HCT116 (cell line): ENCODE measurements around the gene CCNL2. TPM values are rescaled to one million over a fixed set of nuclear protein-coding genes. Genes with fewer than 3 reads are reported as not detected.

ENCODE experiments used
- ATAC-seq: fragments of 200-7000 bp; cut with Tn5 transposase; 2 replicates; pipeline ENCODE4 v1.9.1; 2020; ENCODE audit warnings: mild to moderate bottlenecking, moderate library complexity
- BruUV-seq: library from RNA; stranded (reverse); fragments of 400-500 nt; replicated peaks from 2 replicates; lab custom pipeline; 2021; lab: Mats Ljungman, UMichigan
- CTCF ChIA-PET: fragments of 300-600 bp; sonication (Branson Sonifier 250); formaldehyde crosslinking; loops from one replicate; lab custom pipeline; 2021; ENCODE audit warnings: antibody characterized with exemption; lab: Charles Lee
- POLR2A ChIA-PET: fragments of 300-600, 350-600 bp; sonication (Branson Sonifier 250); formaldehyde crosslinking; loops from one replicate; lab custom pipeline; 2021; ENCODE audit warnings: antibody characterized with exemption; lab: Charles Lee
- RAD21 ChIA-PET, 2 experiments: fragments of 300-600 bp; sonication (Branson Sonifier 250); formaldehyde crosslinking; loops; one replicate each; lab custom pipeline; 2023; ENCODE audit warnings: low total read pairs in 2 of 2; ENCODE audit not compliant: uncharacterized antibody in 2 of 2, unreplicated experiment in 2 of 2, low non-redundant PET in 1 of 2; lab: Charles Lee
- DNase-seq: peaks from one replicate; pipeline ENCODE4 v3.0.0-alpha.2; 2010; ENCODE audit warnings: low read depth, low spot score
- H2AFZ ChIP-seq: fragments of 200-600 bp; shearing (Covaris generic), sonication (generic); 2 replicates; pipeline ENCODE4 v1.6.1; 2017; ENCODE audit warnings: low read depth, mixed run types, mixed read lengths, antibody characterized with exemption, low read length; ENCODE audit not compliant: poor library complexity, severe bottlenecking
- H3K27ac ChIP-seq: 2 replicates; pipeline ENCODE4 v1.5.1; 2012; ENCODE audit warnings: low read depth, low read length
- H3K27me3 ChIP-seq: fragments of 200-600 bp; sonication (generic); 2 replicates; pipeline ENCODE4 v1.6.1; 2016; ENCODE audit warnings: mixed run types, low read length, mixed read lengths; ENCODE audit not compliant: insufficient read depth
- H3K36me3 ChIP-seq, 2 experiments: fragments of 200-500 bp in 1 of 2; fragments of 200-600 bp in 1 of 2; sonication (Bioruptor generic) in 1 of 2; sonication (generic) in 1 of 2; 2 replicates each; pipeline versions ENCODE4 v1.5.1 to v1.6.1; 2014 to 2016; ENCODE audit warnings: low read length in 2 of 2, inconsistent platforms in 1 of 2, mixed read lengths in 1 of 2, mixed run types in 1 of 2; ENCODE audit not compliant: insufficient read depth in 2 of 2, control insufficient read depth in 1 of 2
- H3K4me1 ChIP-seq, 2 experiments: fragments of 200-600 bp in 1 of 2; sonication (generic) in 1 of 2; 2 replicates each; pipeline versions ENCODE4 v1.5.1 to v1.6.1; 2012 to 2017; ENCODE audit warnings: low read length in 2 of 2, inconsistent platforms in 1 of 2, mild to moderate bottlenecking in 1 of 2, mixed read lengths in 1 of 2, mixed run types in 1 of 2, moderate library complexity in 1 of 2; ENCODE audit not compliant: insufficient read depth in 2 of 2, control insufficient read depth in 1 of 2
- H3K4me2 ChIP-seq: fragments of 200-600 bp; sonication (generic); 2 replicates; pipeline ENCODE4 v1.6.1; 2017; ENCODE audit warnings: mixed run types, low read length, mixed read lengths
- H3K4me3 ChIP-seq, 2 experiments: fragments of 200-600 bp in 1 of 2; sonication (generic) in 1 of 2; replicated peaks in 1 of 2; 2 replicates each; pipeline ENCODE4 v1.5.1; 2011 to 2016; ENCODE audit warnings: low read length in 2 of 2, control low read depth in 1 of 2, low read depth in 1 of 2, mild to moderate bottlenecking in 1 of 2, mixed read lengths in 1 of 2, mixed run types in 1 of 2
- H3K79me2 ChIP-seq: fragments of 200-600 bp; sonication (generic); 2 replicates; pipeline ENCODE4 v1.6.1; 2017; ENCODE audit warnings: mild to moderate bottlenecking, mixed run types, low read length, moderate library complexity, mixed read lengths; ENCODE audit not compliant: insufficient read depth
- H3K9ac ChIP-seq: fragments of 200-600 bp; sonication (generic); 2 replicates; pipeline ENCODE4 v1.6.1; 2016; ENCODE audit warnings: low read length, mixed read lengths
- H3K9me2 ChIP-seq: fragments of 200-600 bp; sonication (generic), shearing (Covaris generic); 2 replicates; pipeline ENCODE4 v1.6.1; 2017; ENCODE audit warnings: mixed run types, mild to moderate bottlenecking, moderate library complexity; ENCODE audit not compliant: insufficient read depth
- H3K9me3 ChIP-seq, 2 experiments: fragments of 200-500 bp in 1 of 2; fragments of 200-600 bp in 1 of 2; sonication (Bioruptor generic) in 1 of 2; sonication (generic) in 1 of 2; 2 replicates each; pipeline ENCODE4 v1.6.1; 2014 to 2017; ENCODE audit warnings: low read length in 2 of 2, mixed read lengths in 2 of 2, inconsistent platforms in 1 of 2, low read depth in 1 of 2, mild to moderate bottlenecking in 1 of 2, mixed run types in 1 of 2, moderate library complexity in 1 of 2; ENCODE audit not compliant: control insufficient read depth in 1 of 2, insufficient read depth in 1 of 2
- H4K20me1 ChIP-seq: fragments of 200-600 bp; sonication (generic), shearing (Covaris generic); 2 replicates; pipeline ENCODE4 v1.6.1; 2017; ENCODE audit warnings: mixed run types, mild to moderate bottlenecking, moderate library complexity; ENCODE audit not compliant: insufficient read depth
- CBX3 ChIP-seq: IDR thresholded peaks from 2 replicates; pipeline ENCODE4 v1.6.1; 2012; ENCODE audit warnings: low read depth
- CTCF ChIP-seq, 3 experiments: fragments of 200-600 bp in 1 of 3; sonication (generic) in 1 of 3; IDR thresholded peaks in 2 of 3; conservative IDR thresholded peaks in 1 of 3; 2 replicates each; pipeline ENCODE4 v1.5.1; 2012 to 2017; ENCODE audit warnings: low read depth in 2 of 3, low read length in 2 of 3, antibody characterized with exemption in 1 of 3, borderline replicate concordance in 1 of 3, control low read depth in 1 of 3, mild to moderate bottlenecking in 1 of 3, mixed read lengths in 1 of 3, mixed run types in 1 of 3, moderate library complexity in 1 of 3; ENCODE audit not compliant: insufficient read depth in 1 of 3
- ELF1 ChIP-seq: IDR thresholded peaks from 2 replicates; pipeline ENCODE4 v1.6.1; 2012; ENCODE audit warnings: low read depth, borderline replicate concordance
- EZH2 ChIP-seq: fragments of 200-600 bp; sonication (generic); IDR thresholded peaks from 2 replicates; pipeline ENCODE4 v1.6.1; 2017; ENCODE audit warnings: antibody characterized with exemption, mixed run types
- POLR2AphosphoS5 ChIP-seq: IDR thresholded peaks from 2 replicates; pipeline ENCODE4 v1.6.1; 2011; ENCODE audit warnings: mild to moderate bottlenecking, low read depth, low read length, moderate library complexity
- SIN3A ChIP-seq: IDR thresholded peaks from 2 replicates; pipeline ENCODE4 v1.6.1; 2012; ENCODE audit warnings: low read depth
- TCF7L2 ChIP-seq: IDR thresholded peaks from 2 replicates; pipeline ENCODE4 v1.7.0; 2011; ENCODE audit warnings: borderline replicate concordance, inconsistent platforms; ENCODE audit not compliant: insufficient read depth, insufficient read length; ENCODE audit errors: extremely low read depth
- ZFX ChIP-seq: fragments of 450-650 bp; IDR thresholded peaks from 2 replicates; pipeline ENCODE4 v1.6.1; 2017
- ZNF274 ChIP-seq: fragments of 200-500 bp; sonication (Bioruptor generic); IDR thresholded peaks from 2 replicates; pipeline ENCODE4 v1.6.1; 2014; ENCODE audit warnings: mild to moderate bottlenecking, low read depth, low read length, inconsistent platforms
- intact Hi-C: fragments of 100-400 bp; cut with micrococcal nuclease; formaldehyde crosslinking; loops from 2 replicates; pipeline ENCODE4 v1.10.0; 2022
- total RNA-seq: library from RNA; stranded (reverse); gene quantifications from one replicate; pipeline ENCODE4 v1.2.1, GENCODE V29; 2021; ENCODE audit not compliant: unreplicated experiment
- TF ChIP-seq, protein P1 (sequence below): IDR thresholded peaks from 2 replicates; pipeline ENCODE4 v1.6.1; 2012

CCNL2 gene
- total RNA-seq, 1 experiment from 2014 or later, result 173 TPM

GRCh38 chr1:1354271-1355247 lies 44.6 kb downstream of the CCNL2 start:
- no peak for DNase-seq
- Histone ChIP-seq H3K4me3 (no peak overlapping the region), H3K79me2 (no peaks in the 10 kb centered on the region), H4K20me1 (no peaks in the 10 kb centered on the region), H3K27me3 (no peaks in the 10 kb centered on the region), H3K4me1 (peaks cover 13 to 53% of the 10 kb centered on the region in 2 experiments), H3K36me3 (no peaks in the 10 kb centered on the region), H3K9me2 (no peaks in the 10 kb centered on the region), H3K9ac (no peak overlapping the region), H3K4me2 (peak overlapping the region; percentile 40; the same call in 1 of the 2 replicates), H2AFZ (no peak overlapping the region), H3K9me3 (no peaks in the 10 kb centered on the region), H3K27ac (no peak overlapping the region)
- intact Hi-C loops, result no loop called here
- no peak for ATAC-seq
- no TSS peak for BruUV-seq
- ChIA-PET RAD21 (no interaction called here), POLR2A (no interaction called here), CTCF (no interaction called here)
- TF ChIP-seq TCF7L2 (no peak), SIN3A (no peak), ZFX (no peak), POLR2AphosphoS5 (no peak), ZNF274 (no peak), EZH2 (no peak), CTCF (IDR thresholded peaks at IDR 0.05 in 2 of 3, conservative IDR thresholded peaks at IDR 0.05 in 1 of 3; ENCODE audit: borderline replicate concordance in 1 of 3, insufficient read depth in 1 of 3, low read depth in 2 of 3, low read length in 2 of 3) (no peak), ELF1 (no peak), CBX3 (no peak)
- TF ChIP-seq, protein P1, sequence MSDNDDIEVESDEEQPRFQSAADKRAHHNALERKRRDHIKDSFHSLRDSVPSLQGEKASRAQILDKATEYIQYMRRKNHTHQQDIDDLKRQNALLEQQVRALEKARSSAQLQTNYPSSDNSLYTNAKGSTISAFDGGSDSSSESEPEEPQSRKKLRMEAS, result no peak
